GM19324 (cell line): ENCODE results near the gene IDE.
"Not testable (repeated sequence)": the region's sequence is repeated elsewhere in the genome, so short reads cannot be mapped to it uniquely, and the experiment has no call there.

Experiments
- ATAC-seq: cut with Tn5 transposase; IDR thresholded peaks from one replicate; pipeline ENCODE4 v1.9.1; 2021; ENCODE audit warnings: mild to moderate bottlenecking, moderate library complexity; ENCODE audit not compliant: unreplicated experiment, low FRiP score

Gene IDE

GRCh38 chr10:92502296-92502808 lies 71.5 kb downstream of the IDE start:
- ATAC-seq: no peak

- no peak for ATAC-seq
Observed at GRCh38 chr10:92493362-92493761, 80.5 kb downstream of the IDE start.

GRCh38 chr10:92492748-92493240 lies 81.1 kb downstream of the IDE start:
- ATAC-seq: no peak

- ATAC-seq: no peak
Observed at GRCh38 chr10:92490387-92490786, 83.5 kb downstream of the IDE start.

- no peak for ATAC-seq
Observed at GRCh38 chr10:92486637-92487036, 87.3 kb downstream of the IDE start.

- ATAC-seq: no peak
Observed at GRCh38 chr10:92483539-92483938, 90.4 kb downstream of the IDE start.

- no peak for ATAC-seq
Observed at GRCh38 chr10:92480413-92480812, 93.5 kb downstream of the IDE start.

GRCh38 chr10:92479547-92479946 lies 94.3 kb downstream of the IDE start:
- ATAC-seq: no peak

- ATAC-seq: no peak
Observed at GRCh38 chr10:92478536-92478935, 95.4 kb downstream of the IDE start.

- no peak for ATAC-seq
Observed at GRCh38 chr10:92475357-92475868, 98.5 kb downstream of the IDE start.

- no peak for ATAC-seq
Observed at GRCh38 chr10:92470026-92470425, 103.9 kb downstream of the IDE start.

GRCh38 chr10:92464364-92464763 lies 109.5 kb downstream of the IDE start:
- no peak for ATAC-seq

- ATAC-seq: no peak
Observed at GRCh38 chr10:92463582-92463981, 110.3 kb downstream of the IDE start.

- not testable (repeated sequence) for ATAC-seq
Observed at GRCh38 chr10:92454955-92455354, 118.9 kb downstream of the IDE start.

GRCh38 chr10:92452313-92452712 lies 121.6 kb downstream of the IDE start:
- no peak for ATAC-seq

GRCh38 chr10:92451431-92451830 lies 122.5 kb downstream of the IDE start:
- ATAC-seq: no peak

GRCh38 chr10:92450896-92451295 lies 123.0 kb downstream of the IDE start:
- no peak for ATAC-seq

GRCh38 chr10:92440578-92440977 lies 133.3 kb downstream of the IDE start:
- no peak for ATAC-seq

- ATAC-seq: no peak
Observed at GRCh38 chr10:92438220-92438619, 135.7 kb downstream of the IDE start.

GRCh38 chr10:92436611-92437010 lies 137.3 kb downstream of the IDE start:
- ATAC-seq: no peak

GRCh38 chr10:92436065-92436464 lies 137.8 kb downstream of the IDE start:
- ATAC-seq: not testable (repeated sequence)

- ATAC-seq: no peak
Observed at GRCh38 chr10:92434385-92434784, 139.5 kb downstream of the IDE start.

GRCh38 chr10:92432596-92432995 lies 141.3 kb downstream of the IDE start:
- ATAC-seq: no peak
